Prostate gland (tissue), 2 donors: ENCODE measurements around the gene GLIS2.

ENCODE experiments used
- POLR2AphosphoS5 ChIP-seq: sonication (generic); formaldehyde crosslinking; IDR thresholded peaks from one replicate; pipeline ENCODE4 v1.6.1; 2017; ENCODE audit warnings: antibody characterized with exemption
- TF ChIP-seq, protein P1 (sequence below), 4 experiments: fragments of 200-600 bp in 2 of 4; fragments of 450-650 bp in 2 of 4; sonication (generic) in 2 of 4; IDR thresholded peaks; 1 replicate in 3 of 4; 2 replicates in 1 of 4; pipeline ENCODE4 v1.5.1; 2016 to 2019; ENCODE audit warnings: antibody characterized with exemption in 4 of 4, mild to moderate bottlenecking in 2 of 4, moderate library complexity in 2 of 4

DNA sequence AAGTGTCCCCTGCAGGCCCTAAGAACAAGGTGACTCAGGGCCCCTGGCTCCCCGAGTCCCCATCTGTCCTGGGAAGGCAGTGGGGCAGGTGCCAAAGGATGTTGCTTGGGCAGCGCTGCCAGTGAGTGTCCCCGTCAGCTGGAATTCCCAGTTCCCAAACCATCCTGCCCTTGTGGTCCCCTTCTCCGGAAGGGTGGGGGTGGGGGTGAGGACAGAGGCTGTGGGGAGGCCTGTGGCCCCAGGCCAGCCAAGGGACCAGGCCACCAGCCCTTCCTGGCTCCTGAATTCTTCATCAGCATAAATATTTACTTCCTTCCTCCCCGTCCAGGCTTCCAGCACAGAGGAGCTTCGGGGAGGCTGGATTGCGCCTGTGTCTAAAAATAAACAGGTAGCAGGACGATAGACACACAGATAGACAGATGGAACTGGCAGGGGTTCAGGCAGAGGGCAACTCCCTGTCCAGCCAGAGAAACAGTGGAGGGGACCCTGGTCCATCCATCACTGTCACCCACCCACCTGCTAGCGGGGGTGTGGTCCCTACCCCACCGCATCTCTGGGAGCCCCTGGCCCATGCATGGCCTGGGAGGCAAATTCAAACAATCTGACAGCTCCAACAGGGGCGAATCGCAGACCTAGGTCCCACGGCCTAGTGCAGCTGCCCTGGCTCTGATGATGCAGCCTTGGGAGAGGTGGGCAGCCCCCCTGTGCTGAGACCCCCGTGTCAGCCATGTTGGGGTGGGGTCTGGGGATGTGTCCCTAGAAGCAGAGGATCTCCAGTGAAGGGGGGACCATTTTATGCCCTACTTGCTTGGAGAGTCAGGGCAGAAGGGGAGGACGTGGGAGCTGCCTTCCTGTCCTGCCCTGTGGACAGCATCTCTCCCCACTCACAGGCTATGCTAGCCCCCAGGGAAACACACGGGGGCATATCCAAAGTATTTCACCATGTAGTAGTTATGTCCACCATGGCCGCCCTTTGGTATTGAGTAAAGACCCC lies 13.2 kb downstream of the GLIS2 start:
- TF ChIP-seq, protein P1, sequence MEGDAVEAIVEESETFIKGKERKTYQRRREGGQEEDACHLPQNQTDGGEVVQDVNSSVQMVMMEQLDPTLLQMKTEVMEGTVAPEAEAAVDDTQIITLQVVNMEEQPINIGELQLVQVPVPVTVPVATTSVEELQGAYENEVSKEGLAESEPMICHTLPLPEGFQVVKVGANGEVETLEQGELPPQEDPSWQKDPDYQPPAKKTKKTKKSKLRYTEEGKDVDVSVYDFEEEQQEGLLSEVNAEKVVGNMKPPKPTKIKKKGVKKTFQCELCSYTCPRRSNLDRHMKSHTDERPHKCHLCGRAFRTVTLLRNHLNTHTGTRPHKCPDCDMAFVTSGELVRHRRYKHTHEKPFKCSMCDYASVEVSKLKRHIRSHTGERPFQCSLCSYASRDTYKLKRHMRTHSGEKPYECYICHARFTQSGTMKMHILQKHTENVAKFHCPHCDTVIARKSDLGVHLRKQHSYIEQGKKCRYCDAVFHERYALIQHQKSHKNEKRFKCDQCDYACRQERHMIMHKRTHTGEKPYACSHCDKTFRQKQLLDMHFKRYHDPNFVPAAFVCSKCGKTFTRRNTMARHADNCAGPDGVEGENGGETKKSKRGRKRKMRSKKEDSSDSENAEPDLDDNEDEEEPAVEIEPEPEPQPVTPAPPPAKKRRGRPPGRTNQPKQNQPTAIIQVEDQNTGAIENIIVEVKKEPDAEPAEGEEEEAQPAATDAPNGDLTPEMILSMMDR (IDR thresholded peaks at IDR 0.05), result no peak
- TF ChIP-seq POLR2AphosphoS5, result peak; percentile 5
